WTC11 (cell line): Measurements from ENCODE around the gene PXN. TPM values are rescaled to one million over a fixed set of nuclear protein-coding genes. Genes with fewer than 3 reads are reported as not detected.

Source experiments
- ATAC-seq: fragments of 200-7000 bp; cut with Tn5 transposase; 2 replicates; pipeline ENCODE4 v1.10.0; 2021; ENCODE audit warnings: mild to moderate bottlenecking, moderate library complexity
- CTCF ChIA-PET: fragments of 300-600 bp; sonication (Branson Sonifier 250); formaldehyde crosslinking; loops from one replicate; lab custom pipeline; 2021; ENCODE audit warnings: antibody characterized with exemption; lab: Charles Lee
- POLR2A ChIA-PET: fragments of 350-600 bp; sonication (Branson Sonifier 250); formaldehyde crosslinking; loops from one replicate; lab custom pipeline; 2021; ENCODE audit warnings: antibody characterized with exemption; lab: Charles Lee
- DNase-seq: peaks from one replicate; pipeline ENCODE4 v3.0.0; 2021; ENCODE audit warnings: low spot score
- H3K27ac Mint-ChIP-seq: 2 replicates; pipeline ENCODE4 v1.8.0; 2021; ENCODE audit warnings: mixed read lengths
- H3K27me3 Mint-ChIP-seq: 2 replicates; pipeline ENCODE4 v1.8.0; 2021; ENCODE audit warnings: low read depth, mild to moderate bottlenecking, moderate library complexity, mixed read lengths
- H3K36me3 Mint-ChIP-seq: 2 replicates; pipeline ENCODE4 v1.8.0; 2021; ENCODE audit warnings: mixed read lengths
- H3K4me1 Mint-ChIP-seq: 2 replicates; pipeline ENCODE4 v1.8.0; 2022; ENCODE audit warnings: mixed read lengths
- H3K4me3 Mint-ChIP-seq: 2 replicates; pipeline ENCODE4 v1.8.0; 2021; ENCODE audit warnings: mild to moderate bottlenecking, moderate library complexity, mixed read lengths
- H3K9me3 Mint-ChIP-seq: 2 replicates; pipeline ENCODE4 v1.8.0; 2021; ENCODE audit warnings: mixed read lengths
- ARID4B ChIP-seq: sonication (generic); formaldehyde crosslinking; IDR thresholded peaks from 2 replicates; pipeline ENCODE4 v1.8.0; 2023; ENCODE audit warnings: missing genetic modification reagents, mild to moderate bottlenecking, borderline replicate concordance
- CBFB ChIP-seq: sonication (generic); formaldehyde crosslinking; IDR thresholded peaks from 2 replicates; pipeline ENCODE4 v1.8.1; 2022; ENCODE audit warnings: mild to moderate bottlenecking, low read depth, missing genetic modification reagents
- CTCF ChIP-seq: fragments of 200-600 bp; IDR thresholded peaks from 2 replicates; pipeline ENCODE4 v1.8.0; 2022; ENCODE audit warnings: antibody characterized with exemption
- JAZF1 ChIP-seq: fragments of 250-450 bp; sonication (Bioruptor Pico); IDR thresholded peaks from 2 replicates; pipeline ENCODE4 v1.9.0; 2021; ENCODE audit warnings: moderate library complexity, mild to moderate bottlenecking, inconsistent platforms
- MYBL2 ChIP-seq: sonication (generic); formaldehyde crosslinking; IDR thresholded peaks from 2 replicates; pipeline ENCODE4 v1.8.1; 2023; ENCODE audit warnings: mild to moderate bottlenecking, moderate library complexity, missing genetic modification reagents
- NFE2L1 ChIP-seq: sonication (generic); formaldehyde crosslinking; IDR thresholded peaks from 2 replicates; pipeline ENCODE4 v1.8.1; 2023; ENCODE audit warnings: missing genetic modification reagents
- SMAD4 ChIP-seq: sonication (generic); formaldehyde crosslinking; IDR thresholded peaks from 2 replicates; pipeline ENCODE4 v1.8.0; 2022; ENCODE audit warnings: mild to moderate bottlenecking, missing genetic modification reagents
- SOX15 ChIP-seq: fragments of 250-450 bp; sonication (Bioruptor Pico); IDR thresholded peaks from 2 replicates; pipeline ENCODE4 v1.9.0; 2021; ENCODE audit warnings: mild to moderate bottlenecking
- TCF7 ChIP-seq: sonication (generic); formaldehyde crosslinking; IDR thresholded peaks from 2 replicates; pipeline ENCODE4 v1.8.0; 2022; ENCODE audit warnings: mild to moderate bottlenecking, low read depth, missing genetic modification reagents, moderate library complexity
- ZBTB43 ChIP-seq: sonication (generic); formaldehyde crosslinking; IDR thresholded peaks from 2 replicates; pipeline ENCODE4 v1.8.1; 2023; ENCODE audit warnings: mild to moderate bottlenecking, missing genetic modification reagents
- ZNF232 ChIP-seq: sonication (generic); formaldehyde crosslinking; IDR thresholded peaks from 2 replicates; pipeline ENCODE4 v1.8.0; 2022; ENCODE audit warnings: mild to moderate bottlenecking, missing genetic modification reagents
- ZNF281 ChIP-seq: sonication (generic); formaldehyde crosslinking; IDR thresholded peaks from 2 replicates; pipeline ENCODE4 v1.8.0; 2023; ENCODE audit warnings: mild to moderate bottlenecking, missing genetic modification reagents
- ZNF396 ChIP-seq: fragments of 250-450 bp; sonication (Bioruptor Pico); IDR thresholded peaks from 2 replicates; pipeline ENCODE4 v1.8.0; 2021; ENCODE audit warnings: mild to moderate bottlenecking, moderate library complexity, borderline replicate concordance
- total RNA-seq: library from RNA; stranded (reverse); gene quantifications from 3 replicates; pipeline ENCODE4 v1.2.3, GENCODE V29; 2021
- TF ChIP-seq, protein P1 (sequence below): sonication (generic); formaldehyde crosslinking; IDR thresholded peaks from 2 replicates; pipeline ENCODE4 v1.8.1; 2022; ENCODE audit warnings: missing genetic modification reagents, borderline replicate concordance
- TF ChIP-seq, protein P2 (sequence below): fragments of 250-450 bp; sonication (Bioruptor Pico); IDR thresholded peaks from 2 replicates; pipeline ENCODE4 v1.9.0; 2021; ENCODE audit warnings: mild to moderate bottlenecking
- TF ChIP-seq, protein P3 (sequence below): sonication (generic); formaldehyde crosslinking; IDR thresholded peaks from 2 replicates; pipeline ENCODE4 v1.8.1; 2022; ENCODE audit warnings: mild to moderate bottlenecking, missing genetic modification reagents, moderate library complexity, borderline replicate concordance

Gene PXN
- total RNA-seq, 1 experiment from 2014 or later: 132 TPM

- TF ChIP-seq ARID4B (CRISPR knock-in tag): no peak
These were observed 102.8 kb downstream of the PXN start (continued) for GRCh38 chr12:120162763-120163162.

- Mint-ChIP-seq H3K4me3 (no peak overlapping the region), H3K27ac (no peak overlapping the region), H3K9me3 (no peaks in the 10 kb centered on the region), H3K27me3 (no peaks in the 10 kb centered on the region), H3K4me1 (no peaks in the 10 kb centered on the region), H3K36me3 (peaks cover 74% of the 10 kb centered on the region)
- ChIA-PET POLR2A (no interaction called here), CTCF (interaction anchor here (1.1 kb wide), 1 partner anchor 39 kb away, joined by 3 read pairs; the partner anchor contains the start of gene RPLP0)
- no peak for DNase-seq
- ATAC-seq: no peak
- TF ChIP-seq JAZF1: no peak
- no peak for TF ChIP-seq CBFB (CRISPR knock-in tag)
- TF ChIP-seq, protein P1, sequence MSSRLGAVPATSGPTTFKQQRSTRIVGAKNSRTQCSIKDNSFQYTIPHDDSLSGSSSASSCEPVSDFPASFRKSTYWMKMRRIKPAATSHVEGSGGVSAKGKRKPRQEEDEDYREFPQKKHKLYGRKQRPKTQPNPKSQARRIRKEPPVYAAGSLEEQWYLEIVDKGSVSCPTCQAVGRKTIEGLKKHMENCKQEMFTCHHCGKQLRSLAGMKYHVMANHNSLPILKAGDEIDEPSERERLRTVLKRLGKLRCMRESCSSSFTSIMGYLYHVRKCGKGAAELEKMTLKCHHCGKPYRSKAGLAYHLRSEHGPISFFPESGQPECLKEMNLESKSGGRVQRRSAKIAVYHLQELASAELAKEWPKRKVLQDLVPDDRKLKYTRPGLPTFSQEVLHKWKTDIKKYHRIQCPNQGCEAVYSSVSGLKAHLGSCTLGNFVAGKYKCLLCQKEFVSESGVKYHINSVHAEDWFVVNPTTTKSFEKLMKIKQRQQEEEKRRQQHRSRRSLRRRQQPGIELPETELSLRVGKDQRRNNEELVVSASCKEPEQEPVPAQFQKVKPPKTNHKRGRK: no peak
- TF ChIP-seq NFE2L1 (CRISPR knock-in tag): no peak
- TF ChIP-seq CTCF: no peak
- no peak for TF ChIP-seq TCF7 (CRISPR knock-in tag)
- TF ChIP-seq, protein P2, sequence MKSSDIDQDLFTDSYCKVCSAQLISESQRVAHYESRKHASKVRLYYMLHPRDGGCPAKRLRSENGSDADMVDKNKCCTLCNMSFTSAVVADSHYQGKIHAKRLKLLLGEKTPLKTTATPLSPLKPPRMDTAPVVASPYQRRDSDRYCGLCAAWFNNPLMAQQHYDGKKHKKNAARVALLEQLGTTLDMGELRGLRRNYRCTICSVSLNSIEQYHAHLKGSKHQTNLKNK (CRISPR knock-in tag): no peak
- TF ChIP-seq MYBL2 (CRISPR knock-in tag): no peak
- TF ChIP-seq SMAD4 (CRISPR knock-in tag): no peak
- no peak for TF ChIP-seq ZNF396 (CRISPR knock-in tag)
- TF ChIP-seq, protein P3, sequence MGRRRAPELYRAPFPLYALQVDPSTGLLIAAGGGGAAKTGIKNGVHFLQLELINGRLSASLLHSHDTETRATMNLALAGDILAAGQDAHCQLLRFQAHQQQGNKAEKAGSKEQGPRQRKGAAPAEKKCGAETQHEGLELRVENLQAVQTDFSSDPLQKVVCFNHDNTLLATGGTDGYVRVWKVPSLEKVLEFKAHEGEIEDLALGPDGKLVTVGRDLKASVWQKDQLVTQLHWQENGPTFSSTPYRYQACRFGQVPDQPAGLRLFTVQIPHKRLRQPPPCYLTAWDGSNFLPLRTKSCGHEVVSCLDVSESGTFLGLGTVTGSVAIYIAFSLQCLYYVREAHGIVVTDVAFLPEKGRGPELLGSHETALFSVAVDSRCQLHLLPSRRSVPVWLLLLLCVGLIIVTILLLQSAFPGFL (CRISPR knock-in tag): no peak
- TF ChIP-seq ZNF281: no peak
- no peak for TF ChIP-seq SOX15
- no peak for TF ChIP-seq ZNF232 (CRISPR knock-in tag)
- TF ChIP-seq ZBTB43 (CRISPR knock-in tag): no peak
These were observed 103.7 kb downstream of the PXN start for GRCh38 chr12:120161852-120162251.
